GM12878 (cell line): ENCODE measurements around the gene ZNF816. TPM values are rescaled to one million over a fixed set of nuclear protein-coding genes. Genes with fewer than 3 reads are reported as not detected.

Experiments used
- ATAC-seq: fragments of 200-7000 bp; cut with Tn5 transposase; 3 replicates; pipeline ENCODE4 v1.9.1; 2020; ENCODE audit warnings: mild to moderate bottlenecking, moderate library complexity
- BruUV-seq: library from RNA; stranded (reverse); fragments of 400-500 nt; replicated peaks from 2 replicates; lab custom pipeline; 2021; lab: Mats Ljungman, UMichigan
- CTCF ChIA-PET: fragments of 300-600 bp; sonication (Branson Sonifier 250); formaldehyde crosslinking; extraction: SDS; loops from one replicate; lab custom pipeline; 2021; ENCODE audit warnings: inconsistent platforms; lab: Yijun Ruan, JAX
- POLR2A ChIA-PET: fragments of 350-600 bp; formaldehyde crosslinking; extraction: SDS; loops from one replicate; lab custom pipeline; 2021; ENCODE audit warnings: inconsistent platforms; lab: Charles Lee
- RAD21 ChIA-PET: fragments of 300-600 bp; sonication (Branson Sonifier 250); formaldehyde crosslinking; loops from one replicate; lab custom pipeline; 2023; ENCODE audit warnings: antibody characterized with exemption; ENCODE audit not compliant: unreplicated experiment; lab: Charles Lee
- SMC1A ChIA-PET: fragments of 300-600 bp; sonication (Branson Sonifier 250); formaldehyde crosslinking; loops from one replicate; lab custom pipeline; 2023; ENCODE audit not compliant: unreplicated experiment, uncharacterized antibody; lab: Charles Lee
- DNase-seq: peaks from one replicate; pipeline ENCODE4 v3.0.0-alpha.2; 2011; ENCODE audit warnings: low read depth, low spot score
- FAIRE-seq: peaks from 3 replicates; lab custom pipeline; 2011; peaks lifted over from hg19 to GRCh38; lab: Jason Lieb, UNC
- H2AFZ ChIP-seq: 2 replicates; pipeline ENCODE4 v1.6.0; 2011; ENCODE audit warnings: low read depth, low read length, control low read depth; ENCODE audit not compliant: control insufficient read depth
- H3K27ac ChIP-seq: 2 replicates; pipeline ENCODE4 v1.5.1; 2011; ENCODE audit warnings: control low read depth; ENCODE audit not compliant: control insufficient read depth, insufficient read depth
- H3K27me3 ChIP-seq, 2 experiments: replicated peaks in 1 of 2; 2 replicates each; pipeline versions ENCODE4 v1.6.0 to v1.6.1; 2011; ENCODE audit warnings: low read length in 1 of 2; ENCODE audit not compliant: control insufficient read depth in 2 of 2, insufficient read depth in 2 of 2
- H3K36me3 ChIP-seq, 2 experiments: 2 replicates each; pipeline ENCODE4 v1.5.1; 2011; ENCODE audit warnings: low read length in 1 of 2; ENCODE audit not compliant: control insufficient read depth in 2 of 2, insufficient read depth in 2 of 2
- H3K4me1 ChIP-seq: 2 replicates; pipeline ENCODE4 v1.6.1; 2011; ENCODE audit warnings: mild to moderate bottlenecking, low read length, moderate library complexity, mixed read lengths; ENCODE audit not compliant: control insufficient read depth, insufficient read depth
- H3K4me2 ChIP-seq: 2 replicates; pipeline ENCODE4 v1.6.0; 2011; ENCODE audit warnings: control low read depth; ENCODE audit not compliant: control insufficient read depth, insufficient read depth
- H3K4me3 ChIP-seq: fragments of 200-600 bp; sonication (generic); 2 replicates; pipeline ENCODE4 v1.5.1; 2016
- H3K79me2 ChIP-seq: 2 replicates; pipeline ENCODE4 v1.6.0; 2011; ENCODE audit warnings: low read length; ENCODE audit not compliant: control insufficient read depth, insufficient read depth
- H3K9ac ChIP-seq: 2 replicates; pipeline ENCODE4 v1.8.0; 2011; ENCODE audit warnings: low read length, control low read depth, mixed read lengths; ENCODE audit not compliant: control insufficient read depth, insufficient read depth
- H3K9me3 ChIP-seq: replicated peaks from 3 replicates; pipeline ENCODE4 v1.5.1; 2011; ENCODE audit warnings: mild to moderate bottlenecking, low read length; ENCODE audit not compliant: control insufficient read depth, insufficient read depth
- H4K20me1 ChIP-seq: 2 replicates; pipeline ENCODE4 v1.6.0; 2011; ENCODE audit not compliant: control insufficient read depth, insufficient read depth
- ASH2L ChIP-seq: fragments of 300-600, 200-600 bp; sonication (generic); IDR thresholded peaks from 2 replicates; pipeline ENCODE4 v1.6.1; 2017; ENCODE audit warnings: low read depth, mild to moderate bottlenecking, borderline replicate concordance
- CHD4 ChIP-seq: fragments of 200-600 bp; sonication (generic); IDR thresholded peaks from 2 replicates; pipeline ENCODE4 v1.6.1; 2016; ENCODE audit warnings: mild to moderate bottlenecking
- ETV6 ChIP-seq, 2 experiments: fragments of 450-650 bp in 1 of 2; IDR thresholded peaks in 1 of 2; conservative IDR thresholded peaks in 1 of 2; 2 replicates each; pipeline ENCODE4 v1.6.1; 2014; ENCODE audit warnings: antibody characterized with exemption in 1 of 2, borderline replicate concordance in 1 of 2, low read depth in 1 of 2, mild to moderate bottlenecking in 1 of 2, moderate library complexity in 1 of 2
- FOXK2 ChIP-seq: fragments of 450-650 bp; IDR thresholded peaks from 2 replicates; pipeline ENCODE4 v1.6.1; 2017; ENCODE audit warnings: mild to moderate bottlenecking, moderate library complexity
- HDGF ChIP-seq: fragments of 450-650 bp; IDR thresholded peaks from 2 replicates; pipeline ENCODE4 v1.6.1; 2016; ENCODE audit warnings: antibody characterized with exemption
- IKZF2 ChIP-seq, 2 experiments: fragments of 450-650 bp; IDR thresholded peaks; 2 replicates each; pipeline ENCODE4 v1.6.1; 2017; ENCODE audit warnings: mild to moderate bottlenecking in 2 of 2, moderate library complexity in 2 of 2
- JUND ChIP-seq: IDR thresholded peaks from 2 replicates; pipeline ENCODE4 v1.6.1; 2012; ENCODE audit warnings: low read depth, mild to moderate bottlenecking, low read length, improper control_type of control experiment, moderate library complexity
- NFIC ChIP-seq: IDR thresholded peaks from 2 replicates; pipeline ENCODE4 v1.6.1; 2012; ENCODE audit warnings: low read depth, mild to moderate bottlenecking, inconsistent platforms, low read length, moderate library complexity
- PAX5 ChIP-seq: IDR thresholded peaks from 2 replicates; pipeline ENCODE4 v1.6.1; 2011; ENCODE audit warnings: low read depth, low read length, borderline replicate concordance
- RAD21 ChIP-seq: IDR thresholded peaks from 2 replicates; pipeline ENCODE4 v1.6.1; 2011; ENCODE audit warnings: mild to moderate bottlenecking, low read depth, low read length, moderate library complexity; ENCODE audit not compliant: insufficient read depth
- TCF12 ChIP-seq: IDR thresholded peaks from 2 replicates; pipeline ENCODE4 v1.6.1; 2011; ENCODE audit warnings: low read depth, mild to moderate bottlenecking, low read length
- TCF7 ChIP-seq: IDR thresholded peaks from 2 replicates; pipeline ENCODE4 v1.6.1; 2014; ENCODE audit warnings: antibody characterized with exemption, borderline replicate concordance
- WGBS: methylation state at CpG from one replicate; pipeline ENCODE4 v1.1.6; 2016; ENCODE audit warnings: low lambda C conversion rate; ENCODE audit not compliant: insufficient replicate concordance, insufficient coverage; ENCODE audit errors: missing lambda C conversion rate; 5-methylcytosine and 5-hydroxymethylcytosine counted together
- in situ Hi-C: fragments of 300-500 bp; cut with MboI; formaldehyde crosslinking; loops from 9 replicates; pipeline ENCODE4 v1.14.3; 2018; ENCODE audit warnings: mixed read lengths
- intact Hi-C: fragments of 100-400 bp; cut with micrococcal nuclease; formaldehyde crosslinking; loops from one replicate; pipeline ENCODE4 v1.14.2; 2022; ENCODE audit not compliant: unreplicated experiment
- polyA plus RNA-seq, 11 experiments: library from polyadenylated mRNA; depleted of rRNA in 4 of 11; unstranded in 6 of 11; stranded (reverse) in 5 of 11; fragments of >200 nt; fragmentation: Nextera tagmentation in 4 of 11; fragmentation: Illumina TruSeq in 1 of 11; extraction: Ambion mirVana in 4 of 11; extraction: Trizol in 1 of 11; gene quantifications; 1 replicate in 1 of 11; 2 replicates in 10 of 11; pipeline versions ENCODE4 v1.2.1 to v1.2.3, GENCODE V29; 2011 to 2016; ENCODE audit warnings: inconsistent platforms in 2 of 11, missing spikeins in 2 of 11, low read depth in 1 of 11
- total RNA-seq, 4 experiments: library from RNA; depleted of rRNA in 3 of 4; stranded (reverse); fragments of >200 nt in 3 of 4; fragmentation: Illumina TruSeq in 1 of 4; extraction: Trizol in 1 of 4; gene quantifications; 2 replicates each; pipeline versions ENCODE4 v1.2.1 to v1.2.3, GENCODE V29; 2013 to 2021
- TF ChIP-seq, protein P1 (sequence below): fragments of 450-650 bp; IDR thresholded peaks from 2 replicates; pipeline ENCODE4 v1.6.1; 2016; ENCODE audit warnings: mild to moderate bottlenecking, moderate library complexity, borderline replicate concordance
- TF ChIP-seq, protein P2 (sequence below): IDR thresholded peaks from 2 replicates; pipeline ENCODE4 v1.6.1; 2011; ENCODE audit warnings: borderline replicate concordance, low read depth, mild to moderate bottlenecking, moderate library complexity, mixed read lengths, low read length; ENCODE audit not compliant: insufficient read depth; ENCODE audit errors: extremely low read length

The ZNF816 gene
- total and polyA plus RNA-seq, 10 of the 15 experiments (the other 5 are each of a cell fraction or from before 2014, with no cell fraction given): 4.0 to 15.6 (median 7.5) TPM

DNA sequence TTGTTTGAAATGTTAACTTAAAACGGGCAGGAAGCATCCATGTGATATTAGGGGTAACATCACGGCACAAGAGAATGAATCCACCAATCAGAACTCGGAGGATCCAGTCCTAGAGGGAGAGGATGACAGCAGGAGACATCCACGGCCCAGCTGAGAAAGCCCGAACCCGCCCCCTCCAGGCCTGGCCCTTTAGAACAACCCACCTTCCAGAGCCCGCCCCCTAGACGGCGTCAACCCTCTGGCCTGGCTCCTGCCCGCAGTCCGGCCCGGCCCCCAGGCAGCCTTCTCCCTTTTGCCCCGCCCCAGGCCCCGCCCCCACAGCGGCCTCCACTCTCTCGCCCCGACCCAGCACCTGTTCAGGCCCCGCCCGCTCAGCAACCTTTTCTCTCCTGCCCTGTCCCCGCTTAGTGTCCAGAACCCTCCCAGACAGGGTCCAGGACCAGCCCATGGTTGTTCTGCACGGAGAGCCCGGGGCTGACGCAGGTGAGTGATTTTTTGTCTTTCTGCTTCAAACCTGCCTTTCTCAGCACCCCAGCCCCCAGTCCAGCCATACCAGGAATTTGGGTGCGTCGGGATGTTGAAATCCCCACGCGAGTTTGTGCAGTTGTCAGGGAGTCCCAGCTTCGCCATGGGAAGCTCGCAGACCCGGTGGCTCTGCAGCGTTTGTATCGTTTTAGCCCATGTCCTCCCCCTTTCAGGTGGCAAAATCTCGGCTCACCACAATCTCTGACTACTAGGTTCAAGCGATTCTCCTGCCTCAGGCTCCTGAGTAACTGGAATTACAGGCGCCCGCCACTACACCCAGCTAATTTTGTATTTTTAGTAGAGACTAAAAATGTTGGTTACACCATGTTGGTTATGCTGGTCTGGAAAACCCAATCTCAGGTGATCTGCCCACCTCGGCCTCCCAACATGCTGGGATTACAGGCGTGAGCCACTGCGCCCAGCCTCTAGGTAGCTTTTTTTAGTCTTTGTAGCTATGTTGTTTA lies 16.1 kb downstream of the ZNF816 start (continued):
- TF ChIP-seq, protein P1, sequence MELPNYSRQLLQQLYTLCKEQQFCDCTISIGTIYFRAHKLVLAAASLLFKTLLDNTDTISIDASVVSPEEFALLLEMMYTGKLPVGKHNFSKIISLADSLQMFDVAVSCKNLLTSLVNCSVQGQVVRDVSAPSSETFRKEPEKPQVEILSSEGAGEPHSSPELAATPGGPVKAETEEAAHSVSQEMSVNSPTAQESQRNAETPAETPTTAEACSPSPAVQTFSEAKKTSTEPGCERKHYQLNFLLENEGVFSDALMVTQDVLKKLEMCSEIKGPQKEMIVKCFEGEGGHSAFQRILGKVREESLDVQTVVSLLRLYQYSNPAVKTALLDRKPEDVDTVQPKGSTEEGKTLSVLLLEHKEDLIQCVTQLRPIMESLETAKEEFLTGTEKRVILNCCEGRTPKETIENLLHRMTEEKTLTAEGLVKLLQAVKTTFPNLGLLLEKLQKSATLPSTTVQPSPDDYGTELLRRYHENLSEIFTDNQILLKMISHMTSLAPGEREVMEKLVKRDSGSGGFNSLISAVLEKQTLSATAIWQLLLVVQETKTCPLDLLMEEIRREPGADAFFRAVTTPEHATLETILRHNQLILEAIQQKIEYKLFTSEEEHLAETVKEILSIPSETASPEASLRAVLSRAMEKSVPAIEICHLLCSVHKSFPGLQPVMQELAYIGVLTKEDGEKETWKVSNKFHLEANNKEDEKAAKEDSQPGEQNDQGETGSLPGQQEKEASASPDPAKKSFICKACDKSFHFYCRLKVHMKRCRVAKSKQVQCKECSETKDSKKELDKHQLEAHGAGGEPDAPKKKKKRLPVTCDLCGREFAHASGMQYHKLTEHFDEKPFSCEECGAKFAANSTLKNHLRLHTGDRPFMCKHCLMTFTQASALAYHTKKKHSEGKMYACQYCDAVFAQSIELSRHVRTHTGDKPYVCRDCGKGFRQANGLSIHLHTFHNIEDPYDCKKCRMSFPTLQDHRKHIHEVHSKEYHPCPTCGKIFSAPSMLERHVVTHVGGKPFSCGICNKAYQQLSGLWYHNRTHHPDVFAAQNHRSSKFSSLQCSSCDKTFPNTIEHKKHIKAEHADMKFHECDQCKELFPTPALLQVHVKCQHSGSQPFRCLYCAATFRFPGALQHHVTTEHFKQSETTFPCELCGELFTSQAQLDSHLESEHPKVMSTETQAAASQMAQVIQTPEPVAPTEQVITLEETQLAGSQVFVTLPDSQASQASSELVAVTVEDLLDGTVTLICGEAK: no peak
- TF ChIP-seq, protein P2, sequence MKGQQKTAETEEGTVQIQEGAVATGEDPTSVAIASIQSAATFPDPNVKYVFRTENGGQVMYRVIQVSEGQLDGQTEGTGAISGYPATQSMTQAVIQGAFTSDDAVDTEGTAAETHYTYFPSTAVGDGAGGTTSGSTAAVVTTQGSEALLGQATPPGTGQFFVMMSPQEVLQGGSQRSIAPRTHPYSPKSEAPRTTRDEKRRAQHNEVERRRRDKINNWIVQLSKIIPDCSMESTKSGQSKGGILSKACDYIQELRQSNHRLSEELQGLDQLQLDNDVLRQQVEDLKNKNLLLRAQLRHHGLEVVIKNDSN: no peak

DNA sequence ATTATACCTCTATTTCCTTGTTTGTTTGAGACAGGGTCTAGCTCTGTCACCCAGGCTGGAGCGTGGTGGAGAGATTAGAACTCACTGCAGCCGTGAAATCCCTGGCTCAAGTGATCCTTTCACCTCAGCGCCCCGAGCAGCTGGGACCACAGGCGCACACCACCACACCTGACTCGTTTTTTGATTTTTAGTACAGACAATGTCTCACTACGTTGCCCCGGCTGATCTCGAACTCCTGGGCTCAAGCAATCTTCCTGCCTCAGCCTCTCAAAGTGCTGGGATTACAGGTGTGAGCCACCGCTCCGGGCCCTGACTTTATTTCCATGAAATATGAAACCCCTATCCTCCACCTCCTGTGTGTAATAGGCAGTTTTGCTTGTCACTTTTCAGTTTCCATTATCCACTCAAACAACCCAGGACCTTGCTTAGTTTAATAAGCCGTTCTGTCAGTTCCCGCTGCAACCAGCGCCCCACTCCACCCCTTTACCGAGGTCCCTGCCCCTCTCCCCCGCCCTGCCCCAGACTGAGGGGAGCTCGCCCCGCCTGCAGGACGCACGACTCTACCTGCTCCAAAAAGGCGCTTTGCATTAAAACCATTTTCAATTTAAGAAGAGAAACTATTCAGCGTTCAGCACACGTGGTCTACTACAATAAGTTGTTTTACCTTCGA lies 16.9 kb downstream of the ZNF816 start:
- Histone ChIP-seq H3K4me3 (no peak overlapping the region), H3K27ac (no peak overlapping the region), H3K4me1 (no peaks in the 10 kb centered on the region), H3K79me2 (peaks cover 4% of the 10 kb centered on the region), H3K36me3 (no peaks in the 10 kb centered on the region; a peak in 1 of 4 replicates), H3K27me3 (no peaks in the 10 kb centered on the region), H3K9me3 (peaks cover 8% of the 10 kb centered on the region; the same call in 2 of the 3 replicates), H4K20me1 (no peaks in the 10 kb centered on the region), H2AFZ (no peak overlapping the region), H3K9ac (no peak overlapping the region), H3K4me2 (no peak overlapping the region)
- no peak for FAIRE-seq
- ChIA-PET SMC1A (no interaction called here), POLR2A (no interaction called here), CTCF (no interaction called here), RAD21 (no interaction called here)
- DNase-seq: no peak
- in situ Hi-C loops: no loop called here
- ATAC-seq: no peak
- intact Hi-C loops: no loop called here
- BruUV-seq: no TSS peak
- WGBS: over 99% methylated on average over 23 of the region's 24 CpGs
- TF ChIP-seq TCF12 (no peak), CHD4 (no peak), PAX5 (no peak), FOXK2 (no peak), ASH2L (no peak), ETV6 (conservative IDR thresholded peaks at IDR 0.05 in 1 of 2, IDR thresholded peaks at IDR 0.05 in 1 of 2; ENCODE audit: borderline replicate concordance in 1 of 2, low read depth in 1 of 2) (no peak), IKZF2 (IDR thresholded peaks at IDR 0.05) (no peak), NFIC (no peak), TCF7 (no peak), HDGF (no peak), RAD21 (no peak), JUND (no peak)
- TF ChIP-seq, protein P2: no peak
